Activated effector memory CD4-positive, alpha-beta T cell treated with Interleukin-2 at 50 U/mL for 16 hours (primary cell): ENCODE measurements around the gene UGT1A8.
"Not testable (repeated sequence)": the region's sequence is repeated elsewhere in the genome, so short reads cannot be mapped to it uniquely, and the experiment has no call there.

ENCODE experiments used
- DNase-seq: peaks from one replicate; pipeline ENCODE4 v3.0.0-alpha.2; 2020

Gene UGT1A8

GRCh38 chr2:233736868-233737653 is 119.6 kb downstream of the UGT1A8 start:
- not testable (repeated sequence) for DNase-seq

- DNase-seq = no peak
Measured at GRCh38 chr2:233740870-233741269, 123.4 kb downstream of the UGT1A8 start.

GRCh38 chr2:233743464-233744259 is 126.2 kb downstream of the UGT1A8 start:
- DNase-seq = no peak

GRCh38 chr2:233745073-233745755 is 127.8 kb downstream of the UGT1A8 start:
- no peak for DNase-seq

GRCh38 chr2:233745838-233746237 is 128.4 kb downstream of the UGT1A8 start:
- DNase-seq = not testable (repeated sequence)

GRCh38 chr2:233746475-233747282 is 129.2 kb downstream of the UGT1A8 start:
- DNase-seq = no peak

GRCh38 chr2:233747283-233747544 is 129.8 kb downstream of the UGT1A8 start:
- DNase-seq = no peak

- DNase-seq = not testable (repeated sequence)
Measured at GRCh38 chr2:233750689-233751088, 133.3 kb downstream of the UGT1A8 start.

- not testable (repeated sequence) for DNase-seq
Measured at GRCh38 chr2:233751212-233752009, 134.0 kb downstream of the UGT1A8 start.

- no peak for DNase-seq
Measured at GRCh38 chr2:233754872-233755611, 137.6 kb downstream of the UGT1A8 start.

- no peak for DNase-seq
Measured at GRCh38 chr2:233756429-233757081, 139.1 kb downstream of the UGT1A8 start.

GRCh38 chr2:233758141-233758540 is 140.7 kb downstream of the UGT1A8 start:
- DNase-seq = no peak

GRCh38 chr2:233758849-233759248 is 141.4 kb downstream of the UGT1A8 start:
- no peak for DNase-seq

GRCh38 chr2:233760043-233760442 is 142.6 kb downstream of the UGT1A8 start, which contains the start of gene UGT1A1:
Gene UGT1A1 (plus strand): TSS chr2:233760270. CDS start chr2:233760288, 18 bp downstream.
- DNase-seq = no peak

GRCh38 chr2:233761040-233761769 is 143.8 kb downstream of the UGT1A8 start:
- DNase-seq = no peak

- DNase-seq = no peak
Measured at GRCh38 chr2:233764264-233764663, 146.8 kb downstream of the UGT1A8 start.

- no peak for DNase-seq
Measured at GRCh38 chr2:233764761-233765160, 147.3 kb downstream of the UGT1A8 start.

GRCh38 chr2:233766416-233766815 is 149.0 kb downstream of the UGT1A8 start:
- no peak for DNase-seq

- no peak for DNase-seq
Measured at GRCh38 chr2:233768076-233768475, 150.6 kb downstream of the UGT1A8 start.

- DNase-seq = no peak
Measured at GRCh38 chr2:233769260-233769659, 151.8 kb downstream of the UGT1A8 start.
